Subcutaneous adipose tissue (tissue), 4 donors: ENCODE data around the gene UTS2B. TPM values are rescaled to one million over a fixed set of nuclear protein-coding genes. Genes with fewer than 3 reads are reported as not detected.

Source experiments
- total RNA-seq, 4 donors: library from RNA; depleted of rRNA; stranded (reverse); fragments of >200 nt; gene quantifications; one replicate each; pipeline ENCODE4 v1.1.0, GENCODE V29; 2016
- TF ChIP-seq, protein P1 (sequence below): fragments of 450-650 bp; IDR thresholded peaks from one replicate; pipeline ENCODE4 v1.5.1; 2016; ENCODE audit warnings: low read depth, mild to moderate bottlenecking, control low read depth, antibody characterized with exemption, moderate library complexity

Gene UTS2B
- total RNA-seq, 4 donors from 2014 or later: 0.82 to 2.0 (median 1.1) TPM

DNA sequence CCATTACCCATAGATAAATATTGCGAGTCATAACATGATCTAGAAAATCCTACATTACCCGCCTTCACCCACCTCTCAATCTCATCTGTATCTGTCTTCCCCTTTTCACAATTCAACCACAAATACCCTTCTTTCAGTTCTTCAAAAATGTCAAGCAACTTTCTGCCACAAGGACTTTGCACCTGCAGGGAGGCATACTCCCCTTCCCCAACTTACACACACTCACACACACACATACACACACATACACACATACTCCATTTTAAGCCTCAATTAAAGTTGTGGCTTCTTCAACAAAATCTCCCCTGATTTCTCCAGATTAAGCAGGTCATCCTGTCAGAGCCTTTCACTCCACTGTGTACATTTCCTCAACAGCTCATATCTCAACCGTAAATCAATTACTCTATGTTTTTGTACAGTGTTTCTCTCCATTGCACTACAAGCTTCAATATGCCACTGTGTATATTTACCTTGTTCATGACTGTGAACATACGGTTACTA is 34.2 kb downstream of the UTS2B start:
- TF ChIP-seq, protein P1, sequence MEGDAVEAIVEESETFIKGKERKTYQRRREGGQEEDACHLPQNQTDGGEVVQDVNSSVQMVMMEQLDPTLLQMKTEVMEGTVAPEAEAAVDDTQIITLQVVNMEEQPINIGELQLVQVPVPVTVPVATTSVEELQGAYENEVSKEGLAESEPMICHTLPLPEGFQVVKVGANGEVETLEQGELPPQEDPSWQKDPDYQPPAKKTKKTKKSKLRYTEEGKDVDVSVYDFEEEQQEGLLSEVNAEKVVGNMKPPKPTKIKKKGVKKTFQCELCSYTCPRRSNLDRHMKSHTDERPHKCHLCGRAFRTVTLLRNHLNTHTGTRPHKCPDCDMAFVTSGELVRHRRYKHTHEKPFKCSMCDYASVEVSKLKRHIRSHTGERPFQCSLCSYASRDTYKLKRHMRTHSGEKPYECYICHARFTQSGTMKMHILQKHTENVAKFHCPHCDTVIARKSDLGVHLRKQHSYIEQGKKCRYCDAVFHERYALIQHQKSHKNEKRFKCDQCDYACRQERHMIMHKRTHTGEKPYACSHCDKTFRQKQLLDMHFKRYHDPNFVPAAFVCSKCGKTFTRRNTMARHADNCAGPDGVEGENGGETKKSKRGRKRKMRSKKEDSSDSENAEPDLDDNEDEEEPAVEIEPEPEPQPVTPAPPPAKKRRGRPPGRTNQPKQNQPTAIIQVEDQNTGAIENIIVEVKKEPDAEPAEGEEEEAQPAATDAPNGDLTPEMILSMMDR: no peak

DNA sequence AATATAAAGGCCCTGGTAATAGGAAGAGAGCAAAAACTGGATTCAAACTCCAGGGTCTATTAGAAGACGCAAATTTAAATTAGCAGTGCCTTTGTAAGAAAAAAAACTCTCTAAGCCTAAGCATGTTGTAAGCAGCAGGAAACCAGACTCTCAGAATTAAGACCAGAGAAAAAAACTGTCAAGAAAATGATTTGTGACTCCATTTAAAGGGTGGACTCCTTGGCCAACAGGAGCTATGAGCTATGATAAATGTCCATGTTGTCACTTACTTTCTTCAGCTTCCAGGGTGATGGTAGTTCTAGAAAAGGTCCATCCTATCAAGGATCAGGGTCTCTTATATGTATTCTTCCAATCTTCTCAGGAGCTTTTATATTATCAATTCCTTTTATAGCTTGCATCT is 36.0 kb downstream of the UTS2B start:
- TF ChIP-seq, protein P1: no peak

DNA sequence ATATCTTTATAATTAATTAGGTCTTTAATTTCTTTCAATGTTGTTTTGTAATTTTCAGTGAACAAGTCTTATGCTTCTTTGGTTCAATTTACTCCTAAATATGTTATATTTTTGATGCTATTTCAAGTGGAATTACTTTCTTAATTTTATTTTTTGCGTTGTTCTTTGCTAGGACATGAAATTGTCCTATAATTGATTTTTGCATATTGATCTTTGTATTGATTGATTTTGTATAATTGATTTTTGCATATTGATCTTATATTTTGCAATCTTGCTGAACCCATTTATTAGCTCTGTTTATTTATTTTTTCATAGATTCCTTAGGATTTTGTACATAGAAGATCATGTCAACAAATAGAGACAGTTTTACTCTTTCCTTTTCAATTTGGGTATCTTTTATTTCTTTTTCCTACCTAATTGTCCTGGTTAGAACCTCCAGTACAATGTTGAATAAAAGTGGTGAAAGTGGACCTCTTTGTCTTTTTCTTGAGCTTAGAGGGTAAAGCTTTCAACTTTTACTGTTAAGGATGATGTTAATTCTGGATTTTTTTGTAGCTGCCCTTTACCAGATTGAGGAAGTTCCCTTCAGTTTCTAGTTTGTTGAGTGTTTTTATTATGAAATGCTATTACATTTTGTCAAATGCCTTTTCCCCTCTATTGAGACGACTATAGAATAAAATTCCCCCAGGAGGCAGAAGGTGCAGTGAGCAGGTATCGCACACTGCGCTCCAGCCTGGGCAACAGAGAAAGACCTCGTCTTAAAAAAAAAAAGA is 37.9 kb downstream of the UTS2B start:
- TF ChIP-seq, protein P1: no peak

DNA sequence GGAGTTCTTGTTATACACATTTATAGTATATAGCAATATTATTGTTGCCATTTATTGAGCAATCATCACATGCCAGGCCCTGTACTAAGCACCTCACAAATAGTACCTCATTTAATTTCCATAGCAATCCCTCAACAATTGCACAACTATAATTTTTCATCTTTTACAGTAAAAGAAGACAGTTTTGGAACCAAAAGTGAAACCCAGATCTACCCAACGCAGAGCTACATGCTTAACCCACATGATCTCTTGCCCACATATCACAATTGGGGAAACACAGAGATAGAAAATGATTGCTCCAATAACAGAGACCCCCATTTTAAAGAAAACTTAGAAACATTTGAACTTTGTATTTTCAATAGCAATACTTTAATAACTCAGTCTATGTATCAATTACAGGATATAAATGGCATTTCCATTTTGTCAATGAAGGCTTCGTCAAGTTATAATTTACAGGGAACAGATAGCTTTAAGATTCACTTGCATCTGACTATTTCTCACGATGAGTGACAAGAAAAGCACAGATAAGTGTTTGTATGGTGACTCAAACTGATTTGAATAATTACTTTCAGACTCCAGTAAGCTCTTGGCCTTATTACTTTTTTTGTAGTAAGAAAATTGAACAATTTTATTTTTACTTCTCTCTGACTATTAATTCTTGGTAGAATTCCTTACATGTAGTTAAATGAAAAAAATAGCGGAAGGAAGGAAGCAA is 39.9 kb downstream of the UTS2B start:
- TF ChIP-seq, protein P1: no peak

DNA sequence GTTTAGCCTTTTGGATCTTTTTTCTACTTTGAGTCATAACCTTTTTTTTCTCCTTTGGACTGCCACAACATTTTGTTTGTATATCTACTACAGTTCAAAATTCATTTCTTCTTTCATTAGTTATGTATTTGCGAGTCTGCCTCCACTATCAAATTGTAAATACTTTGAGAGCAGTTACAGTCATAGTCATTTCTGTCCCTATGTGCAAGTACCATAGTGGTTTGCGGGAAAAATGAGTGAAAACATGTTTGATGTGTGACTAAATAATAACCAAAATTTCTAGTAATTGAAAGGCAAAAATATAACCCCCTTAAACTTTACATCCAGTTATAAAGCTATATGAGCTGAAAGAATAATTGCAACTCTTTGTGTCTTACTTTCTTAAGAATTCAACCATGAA is 46.9 kb downstream of the UTS2B start:
- TF ChIP-seq, protein P1: no peak

DNA sequence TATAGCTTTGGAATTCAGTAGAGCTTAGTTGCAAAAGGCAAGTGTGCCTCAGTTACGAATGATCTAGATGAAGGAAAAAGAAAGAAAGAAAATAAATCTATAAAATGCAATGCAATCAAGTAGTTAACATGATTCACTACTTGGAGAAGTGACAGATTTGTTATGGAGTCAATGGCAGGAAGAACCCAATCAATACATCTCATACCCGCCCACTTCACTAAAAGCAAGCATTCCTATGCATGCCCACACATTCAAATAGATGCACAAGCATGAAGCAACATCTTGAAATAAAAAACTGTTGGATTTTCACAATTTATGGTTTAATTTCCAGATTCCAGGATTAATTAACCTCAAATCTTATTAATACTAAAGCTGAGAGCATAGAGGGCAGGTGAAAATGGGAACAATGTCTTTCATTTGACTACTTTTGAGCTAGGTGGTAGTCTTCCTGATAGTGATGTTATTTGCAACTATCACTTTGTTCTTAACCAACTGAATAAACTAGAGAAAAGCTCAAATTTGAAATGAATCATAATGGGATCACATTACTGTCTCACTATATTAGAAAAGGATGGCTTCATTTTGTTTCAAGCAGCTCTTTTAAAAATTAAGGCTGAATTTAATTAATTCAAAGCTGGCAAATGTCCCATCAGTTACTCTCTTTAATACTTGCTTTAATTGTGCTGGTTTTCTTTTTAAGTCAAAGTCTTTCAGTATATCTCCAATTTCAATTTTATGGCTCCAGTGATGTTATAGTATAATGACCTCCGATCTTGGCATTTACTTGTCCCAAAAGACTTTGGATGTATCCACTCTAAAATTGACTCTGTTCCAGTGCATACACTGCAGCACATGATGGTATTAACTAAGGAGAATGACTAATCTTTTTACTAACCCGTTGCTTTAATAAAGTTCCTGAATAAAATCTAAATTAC is 47.8 kb downstream of the UTS2B start:
- TF ChIP-seq, protein P1: no peak

DNA sequence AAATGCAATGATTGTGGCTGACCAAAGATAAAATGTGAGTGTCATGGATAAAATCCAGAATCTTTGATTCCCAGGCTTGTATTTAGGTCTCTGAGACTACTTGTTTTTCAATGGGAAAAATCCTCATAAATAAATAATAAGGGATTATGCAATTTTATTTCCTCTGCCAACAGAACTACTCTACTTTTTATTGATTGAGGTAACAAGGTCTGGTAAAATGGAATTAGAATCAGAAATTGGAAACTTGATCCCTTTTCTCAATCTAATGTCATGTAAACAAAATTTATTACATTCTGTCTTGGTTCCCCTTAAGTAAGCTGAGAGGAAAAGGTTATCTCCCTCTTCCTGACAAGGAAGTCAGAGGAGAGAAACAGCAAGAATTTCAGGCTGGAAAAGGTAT is 49.4 kb downstream of the UTS2B start:
- TF ChIP-seq, protein P1: no peak
